H1 (cell line): ENCODE results near the gene CD248. TPM values are rescaled to one million over a fixed set of nuclear protein-coding genes. Genes with fewer than 3 reads are reported as not detected.

Experiments used
- CEBPB ChIP-seq: IDR thresholded peaks from 2 replicates; pipeline ENCODE4 v1.6.1; 2012; ENCODE audit warnings: low read depth, low read length
- SIX5 ChIP-seq: IDR thresholded peaks from 2 replicates; pipeline ENCODE4 v1.6.1; 2011; ENCODE audit warnings: mild to moderate bottlenecking, low read depth, low read length
- USF2 ChIP-seq: IDR thresholded peaks from 2 replicates; pipeline ENCODE4 v1.6.1; 2011; ENCODE audit warnings: low read length, improper control_type of control experiment
- YY1 ChIP-seq: IDR thresholded peaks from 2 replicates; pipeline ENCODE4 v1.6.1; 2011; ENCODE audit warnings: low read depth, mild to moderate bottlenecking, low read length
- polyA plus RNA-seq, 7 experiments: library from polyadenylated mRNA; depleted of rRNA in 3 of 7; stranded (reverse) in 5 of 7; unstranded in 2 of 7; fragments of >200 nt in 5 of 7; fragments of 200-250 nt in 2 of 7; gene quantifications; 1 replicate in 5 of 7; 2 replicates in 1 of 7; 4 replicates in 1 of 7; pipeline versions ENCODE4 v1.2.1 to v1.2.3, GENCODE V29; 2011 to 2013; ENCODE audit warnings: missing spikeins in 2 of 7, mixed read lengths in 2 of 7
- total RNA-seq: library from RNA; stranded (reverse); fragmentation: NEBNext Ultra II Directional; extraction: Animal tissue kit (Norgen Biotek cat#: 25700); gene quantifications from 2 replicates; pipeline ENCODE4 v1.2.1, GENCODE V29; 2021

CD248 gene
- total and polyA plus RNA-seq, 2 of the 8 experiments (the other 6 are each of a cell fraction or from before 2014, with no cell fraction given) = 2.7 to 3.9 TPM

- TF ChIP-seq SIX5 (no peak), YY1 (no peak), USF2 (no peak), CEBPB (no peak)
Observed at GRCh38 chr11:66274219-66274618, 42.6 kb downstream of the CD248 start (continued).
